DMS53 treated with DMSO at 0.1 percent for 48 hours (cell line): ENCODE results near the gene GRB7.
"Not testable (repeated sequence)": the region's sequence is repeated elsewhere in the genome, so short reads cannot be mapped to it uniquely, and the experiment has no call there.

Source experiments
- DNase-seq: peaks from one replicate; lab custom pipeline; 2025; ENCODE audit not compliant: unreplicated experiment; lab: John Stamatoyannopoulos, UW

Gene GRB7

GRCh38 chr17:39750131-39751015 lies 12.6 kb downstream of the GRB7 start:
- DNase-seq = no peak

- DNase-seq = no peak
Observed at GRCh38 chr17:39751016-39751543, 13.3 kb downstream of the GRB7 start.

GRCh38 chr17:39751637-39752036 lies 13.9 kb downstream of the GRB7 start:
- DNase-seq = no peak

- DNase-seq = no peak
Observed at GRCh38 chr17:39752241-39752881, 14.6 kb downstream of the GRB7 start.

- DNase-seq = no peak
Observed at GRCh38 chr17:39753514-39754160, 15.9 kb downstream of the GRB7 start.

- peak; percentile 74 for DNase-seq
Observed at GRCh38 chr17:39754161-39754957, 16.6 kb downstream of the GRB7 start.

GRCh38 chr17:39754958-39755553 lies 17.3 kb downstream of the GRB7 start:
- DNase-seq = no peak

GRCh38 chr17:39755554-39756379 lies 18.0 kb downstream of the GRB7 start:
- no peak for DNase-seq

- DNase-seq = no peak
Observed at GRCh38 chr17:39756380-39757079, 18.8 kb downstream of the GRB7 start.

- no peak for DNase-seq
Observed at GRCh38 chr17:39757176-39757662, 19.5 kb downstream of the GRB7 start.

- DNase-seq = no peak
Observed at GRCh38 chr17:39757931-39758873, 20.5 kb downstream of the GRB7 start.

GRCh38 chr17:39759204-39759603 lies 21.5 kb downstream of the GRB7 start:
- no peak for DNase-seq

- no peak for DNase-seq
Observed at GRCh38 chr17:39761861-39762496, 24.2 kb downstream of the GRB7 start.

- DNase-seq = no peak
Observed at GRCh38 chr17:39763051-39763820, 25.5 kb downstream of the GRB7 start.

- DNase-seq = not testable (repeated sequence)
Observed at GRCh38 chr17:39764171-39764570, 26.4 kb downstream of the GRB7 start.

- no peak for DNase-seq
Observed at GRCh38 chr17:39765175-39765574, 27.4 kb downstream of the GRB7 start.
